Stimulated activated CD8-positive, alpha-beta memory T cell treated with anti-CD3 and anti-CD28 coated beads, Interleukin-2, amount 100 ng/mL, for 1 hour (primary cell): ENCODE measurements around the gene MPV17.

Experiments
- DNase-seq, 2 donors: peaks; one replicate each; pipeline ENCODE4 v3.0.0-alpha.2; 2020; ENCODE audit warnings: low read depth in 2 of 2

MPV17 gene

DNA sequence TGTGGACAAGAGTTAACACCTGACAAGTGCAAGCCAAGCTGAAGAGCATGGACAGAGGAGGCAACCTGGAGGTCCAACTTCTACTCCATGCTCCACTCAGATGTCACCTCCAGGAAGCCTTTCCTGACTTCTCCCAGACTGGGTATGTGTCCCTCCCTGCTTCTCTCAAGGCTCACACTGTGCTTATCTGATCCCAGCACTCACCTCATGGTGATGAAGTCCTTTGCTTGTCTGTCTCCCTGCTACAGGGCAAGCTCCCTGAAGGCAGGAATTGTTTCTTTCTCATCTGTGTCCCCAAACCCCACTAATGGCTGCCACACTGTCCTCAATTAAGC lies 57.4 kb downstream of the MPV17 start:
- no peak for DNase-seq

DNA sequence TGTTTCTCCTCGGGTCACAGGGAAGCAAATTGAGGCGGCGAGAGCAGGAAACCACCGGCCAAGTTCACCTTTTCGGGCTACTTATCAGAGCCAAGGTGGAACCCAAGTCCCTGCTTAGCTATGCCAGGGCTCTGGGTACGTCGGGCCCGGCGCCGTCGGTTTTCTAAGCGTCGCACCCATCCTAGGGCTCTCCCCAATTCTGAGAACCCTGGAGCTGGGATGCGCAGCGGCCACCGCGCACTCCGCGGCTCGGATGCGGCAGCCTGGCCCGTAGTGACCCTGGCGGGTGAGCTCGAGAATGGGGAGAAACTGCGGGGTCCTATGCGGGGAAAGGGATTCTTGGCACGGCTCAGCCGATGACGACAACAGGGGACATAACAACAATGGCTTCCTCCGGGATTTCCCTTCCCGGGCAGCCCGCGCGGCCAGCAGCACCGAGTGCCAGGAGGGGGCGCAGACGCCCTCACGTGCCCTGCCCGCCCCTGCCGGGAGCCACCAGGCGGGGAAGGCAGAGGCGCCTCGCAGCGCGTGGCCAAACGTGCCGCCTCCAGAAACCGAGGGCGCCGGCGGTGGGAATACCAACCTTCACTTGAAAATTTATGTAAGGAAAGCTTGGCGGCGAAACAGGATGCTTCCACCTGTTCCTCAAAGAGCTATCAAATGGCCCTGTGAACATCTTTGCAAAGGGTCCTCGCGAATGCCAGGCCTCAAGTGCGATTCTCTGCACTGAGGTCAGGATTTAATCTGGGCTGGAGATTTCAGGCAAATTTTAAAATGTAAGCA lies 58.0 kb downstream of the MPV17 start:
- DNase-seq: peak; percentile 35 to 46

DNA sequence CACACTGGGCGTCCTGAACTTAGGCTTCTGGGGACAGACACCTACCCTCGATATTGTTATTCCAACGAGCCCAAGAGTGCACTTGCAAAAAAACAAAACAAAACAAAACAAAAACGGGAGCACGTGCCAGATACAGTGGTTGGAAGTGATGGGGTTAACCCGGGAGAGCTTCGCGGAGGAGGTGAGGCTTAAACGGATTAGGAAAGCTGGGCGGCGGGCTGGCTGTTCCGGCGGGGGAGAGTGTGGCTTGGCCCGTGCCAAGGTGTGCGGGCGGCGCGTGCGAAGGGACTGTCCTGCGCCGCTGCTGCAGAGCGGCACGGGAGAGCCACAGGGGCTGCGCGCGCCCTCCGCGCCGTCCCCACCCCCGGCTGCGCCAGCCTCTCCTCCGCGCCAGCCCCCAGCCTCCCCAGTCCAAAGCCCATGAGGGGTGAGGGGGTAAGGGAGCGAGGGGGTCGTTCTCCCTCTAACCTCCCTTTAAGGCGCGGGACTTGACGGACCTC lies 58.6 kb downstream of the MPV17 start:
- no peak for DNase-seq

DNA sequence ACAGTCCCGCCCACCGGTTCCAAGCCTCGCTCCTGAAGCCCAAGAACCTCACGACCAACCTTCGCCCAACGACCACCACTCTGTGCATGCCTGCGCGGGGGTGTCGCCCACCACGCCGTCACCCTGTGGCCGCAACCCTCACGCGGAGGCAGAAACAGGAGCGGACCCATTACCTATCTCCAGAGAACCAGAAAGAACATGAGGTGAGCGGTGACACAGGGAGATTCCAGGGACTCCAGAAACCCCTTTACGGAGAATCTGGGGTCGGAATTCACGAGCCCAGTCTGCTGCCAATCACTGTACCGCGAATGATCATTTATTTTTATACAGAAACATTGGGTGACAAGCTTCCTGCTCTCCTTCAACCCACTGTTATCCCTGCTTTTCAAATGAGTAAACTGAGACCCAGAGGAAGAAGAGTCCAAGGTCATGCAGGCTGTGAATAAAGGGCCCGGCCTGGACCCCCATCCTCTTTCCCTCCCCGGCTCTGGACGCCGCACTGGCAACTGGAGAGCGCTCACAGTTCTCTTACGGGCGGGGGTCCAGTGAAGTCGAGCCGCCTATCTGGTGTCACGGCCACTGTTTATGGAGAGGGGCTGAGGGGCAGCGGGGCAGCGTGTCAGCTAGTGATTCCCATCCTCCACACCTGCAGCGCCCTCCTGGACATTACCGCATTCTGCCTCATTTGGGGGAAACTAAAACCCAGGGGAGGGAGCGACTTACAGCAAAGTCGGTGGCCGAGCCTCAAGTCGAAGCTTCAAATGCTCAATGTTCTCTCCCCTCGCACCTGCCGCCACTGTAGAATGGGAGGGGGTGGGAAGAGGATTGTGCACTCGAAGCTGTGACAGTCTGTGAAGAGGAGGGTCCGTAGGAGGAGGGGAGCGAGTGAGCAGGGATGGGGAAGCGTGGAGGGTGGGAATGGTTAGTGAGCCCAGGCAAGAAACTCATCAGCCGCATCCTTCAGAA lies 59.3 kb downstream of the MPV17 start:
- no peak for DNase-seq

DNA sequence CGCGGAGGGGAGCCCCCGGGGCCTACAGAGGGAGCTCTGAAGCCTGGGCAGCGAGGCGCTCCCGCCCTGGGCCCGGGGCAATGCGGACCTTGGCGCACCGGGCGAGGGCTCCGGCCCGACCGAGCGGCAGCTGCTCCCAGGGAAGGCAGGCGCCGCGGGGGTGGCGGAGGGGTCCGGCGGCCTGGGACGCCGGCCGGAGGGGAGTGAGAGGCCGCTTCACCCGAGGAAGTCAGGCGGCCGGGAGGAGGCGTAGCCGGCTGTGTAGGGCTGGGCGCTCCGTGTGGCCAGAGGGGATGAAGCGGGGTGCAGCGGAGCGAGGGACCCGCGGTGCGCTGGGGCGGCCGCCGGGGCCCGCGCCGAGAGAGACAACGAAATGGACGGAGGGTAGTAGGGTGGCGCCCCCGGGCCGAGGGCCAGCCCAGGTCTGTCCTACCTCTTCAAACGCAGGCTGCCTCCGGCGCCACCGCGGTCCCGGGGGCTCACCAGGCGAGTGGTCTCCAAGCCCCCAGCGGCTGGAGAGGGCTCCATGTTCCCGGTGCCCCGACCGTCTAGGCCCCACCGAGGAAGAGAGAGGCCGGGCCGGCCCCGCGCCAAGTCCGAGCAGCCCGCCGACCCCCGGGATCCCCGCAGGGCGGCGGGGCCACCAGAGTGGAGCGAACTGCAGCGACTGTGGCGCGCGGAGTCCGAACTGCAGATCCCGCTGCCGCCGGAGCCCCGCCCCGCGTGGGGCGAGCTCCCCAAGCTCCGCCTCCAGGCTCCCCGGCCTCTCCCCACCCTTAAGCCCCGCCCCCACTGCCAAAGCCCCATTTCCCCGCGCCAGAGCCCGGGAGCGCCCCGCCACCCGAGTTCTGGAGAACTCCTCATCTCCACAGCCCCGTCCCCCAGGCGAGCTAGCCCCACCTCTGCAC lies 60.3 kb downstream of the MPV17 start, which contains the start of gene SLC30A3:
Gene SLC30A3 (minus strand): TSS at position 669 of the 908 bp plus-strand sequence. CDS start 141 bp downstream, at position 528.
- peak; percentile 32 to 51 for DNase-seq

DNA sequence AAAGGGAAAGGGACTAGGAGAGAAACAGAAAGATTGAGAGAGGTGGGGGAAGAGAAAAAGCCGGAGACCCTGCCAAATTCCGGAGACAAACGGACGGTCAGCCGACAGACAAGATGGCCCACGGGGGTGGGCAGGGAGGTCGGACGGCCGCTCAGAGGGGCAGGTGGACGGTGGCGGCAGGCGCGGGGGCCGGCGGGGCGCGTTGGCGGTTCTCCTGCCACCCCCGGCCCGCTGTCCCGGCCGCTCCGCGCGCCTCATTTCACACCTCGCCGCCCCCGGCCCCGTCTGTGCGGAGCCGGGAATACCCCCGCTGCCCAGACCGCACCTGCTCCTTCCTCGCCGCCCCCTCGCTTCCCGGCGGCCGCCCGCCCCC lies 61.0 kb downstream of the MPV17 start:
- no peak for DNase-seq

DNA sequence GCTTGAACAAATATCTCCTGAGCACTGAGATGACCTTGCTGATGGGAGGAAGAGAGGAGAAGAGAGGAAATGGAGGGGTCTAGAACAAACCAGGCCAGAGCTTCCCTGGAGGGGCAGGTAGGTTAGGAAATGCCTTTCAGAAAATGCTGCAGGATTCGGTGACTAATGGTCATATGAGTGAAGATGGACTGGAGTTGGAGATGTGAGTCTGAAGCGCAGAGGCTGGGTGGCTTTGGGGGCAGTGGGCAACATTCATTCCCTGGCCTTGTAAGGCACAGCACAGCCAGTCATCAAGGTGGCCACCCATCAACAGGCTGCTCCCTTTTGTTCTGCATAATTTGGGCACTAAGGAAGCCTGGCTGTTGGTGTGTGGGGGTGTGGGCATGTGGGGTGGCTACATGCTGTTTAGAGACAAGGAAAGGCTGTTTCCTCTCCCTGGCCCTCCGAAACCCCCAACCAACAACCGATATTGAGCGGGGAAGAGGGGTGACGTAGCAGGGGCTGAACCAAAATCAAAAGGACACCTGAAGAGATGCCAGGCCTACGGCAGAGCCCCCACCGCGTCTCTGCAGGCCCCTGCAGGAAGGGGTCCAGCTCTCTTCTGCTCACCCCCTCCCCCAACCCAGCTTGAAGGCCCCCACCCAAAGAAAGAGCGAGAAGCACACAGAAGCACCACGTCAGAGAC lies 61.5 kb downstream of the MPV17 start:
- no peak for DNase-seq
